Sigmoid colon (tissue), 3 donors: ENCODE results near the gene ELF3.

Source experiments
- CTCF ChIP-seq, 4 experiments: fragments of 450-650 bp in 3 of 4; fragments of 200-600 bp in 1 of 4; IDR thresholded peaks; one replicate each; pipeline ENCODE4 v1.5.1; 2016 to 2019; ENCODE audit warnings: antibody characterized with exemption in 4 of 4, mild to moderate bottlenecking in 3 of 4, moderate library complexity in 2 of 4
- POLR2A ChIP-seq, 2 donors: fragments of 450-650 bp; IDR thresholded peaks; one replicate each; pipeline ENCODE4 v1.6.1; 2016; ENCODE audit warnings: antibody characterized with exemption in 2 of 2, mild to moderate bottlenecking in 2 of 2, moderate library complexity in 2 of 2

GRCh38 chr1:202014060-202014459 is 3.7 kb downstream of the ELF3 start:
- no peak for TF ChIP-seq CTCF (IDR thresholded peaks at IDR 0.05)
- TF ChIP-seq POLR2A (IDR thresholded peaks at IDR 0.05) = no peak
